Measurements from ENCODE around the gene L1CAM.

The L1CAM gene

DNA sequence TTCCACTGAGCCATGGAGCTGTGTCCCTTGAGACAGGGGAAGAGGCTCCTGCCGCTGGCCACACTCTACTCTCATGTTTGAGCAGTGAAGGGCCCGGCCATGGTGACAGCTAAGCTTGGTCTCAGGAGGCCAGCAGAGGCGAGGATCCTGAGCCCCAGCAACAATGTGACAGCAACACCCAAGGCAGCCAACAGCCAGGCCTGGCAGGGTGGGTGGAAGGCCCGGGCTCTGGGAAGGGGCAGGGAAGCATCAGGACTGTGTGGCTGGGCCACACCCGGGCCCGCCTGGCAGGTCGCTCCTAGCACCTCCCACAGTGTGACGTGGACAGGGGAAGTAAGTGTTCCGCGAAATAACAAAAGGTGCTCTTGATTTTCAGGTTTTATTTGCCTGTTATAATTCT lies 24.8 kb downstream of the L1CAM start:
- ChIA-PET POLR2A (interaction anchor here (0.7 kb wide), 1 partner anchor 13 kb away, joined by 3 read pairs; no protein-coding TSS in a partner anchor), CTCF (no interaction called here)
- Histone ChIP-seq H3K27me3 (replicated peaks in 2 of 5; ENCODE audit: control insufficient read depth in 4 of 5, insufficient read depth in 5 of 5, low read length in 4 of 5) (peaks cover 0 to 60% (median 5%) of the 10 kb centered on the region in 5 experiments), H3K4me3 (ENCODE audit: control insufficient read depth in 1 of 7, extremely low read depth in 1 of 7, insufficient read depth in 4 of 7, low read depth in 2 of 7, low read length in 6 of 7) (no peak overlapping the region), H3K36me3 (ENCODE audit: control insufficient read depth in 4 of 4, insufficient read depth in 4 of 4, low read length in 3 of 4) (no peaks in the 10 kb centered on the region), H3K27ac (ENCODE audit: insufficient read depth in 1 of 2, low read depth in 1 of 2, low read length in 2 of 2, poor library complexity in 1 of 2, severe bottlenecking in 2 of 2) (no peak overlapping the region), H3K9me3 (ENCODE audit: control extremely low read depth in 1 of 5, control insufficient read depth in 4 of 5, insufficient read depth in 2 of 5, low read depth in 1 of 5, low read length in 4 of 5) (no peaks in the 10 kb centered on the region), H3K4me1 (ENCODE audit: control extremely low read depth in 1 of 4, control insufficient read depth in 4 of 4, insufficient read depth in 4 of 4, low read length in 3 of 4) (no peaks in the 10 kb centered on the region)
- 90% methylated on average over 5 of the region's 10 CpGs for WGBS (ENCODE audit: insufficient coverage)
- no peak for DNase-seq

DNA sequence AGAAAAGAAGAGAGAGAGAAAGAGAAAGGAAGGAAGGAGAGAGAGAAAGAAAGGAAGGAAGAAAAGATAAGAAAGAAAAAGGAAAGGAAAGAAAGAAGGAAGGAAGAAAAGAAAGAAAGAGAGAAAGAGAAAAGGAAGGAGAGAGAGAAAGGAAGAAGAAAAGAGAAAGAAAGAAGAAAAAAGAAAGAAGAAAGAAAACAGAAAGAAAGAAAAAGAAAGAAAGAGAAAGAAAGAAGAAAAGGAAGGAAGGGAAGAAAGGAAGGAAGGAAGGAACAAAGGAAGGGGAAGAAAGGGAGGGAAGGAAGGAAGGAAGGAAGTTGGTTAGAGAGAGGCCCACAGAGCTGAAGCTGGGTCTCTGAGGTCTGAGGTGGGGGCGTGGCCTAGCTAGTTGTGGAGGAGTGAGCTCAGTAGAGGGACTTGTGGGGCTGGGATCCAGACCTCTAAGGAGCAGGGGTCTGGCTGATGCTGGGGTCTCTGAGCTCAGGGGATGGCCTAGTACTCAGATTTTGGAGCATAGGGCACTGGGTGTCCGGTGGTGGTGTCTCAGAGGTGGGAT lies 28.5 kb downstream of the L1CAM start:
- WGBS (ENCODE audit: insufficient coverage), result 69% methylated on average over 2 of the region's 2 CpGs
- Histone ChIP-seq H3K4me1 (ENCODE audit: control extremely low read depth in 1 of 4, control insufficient read depth in 4 of 4, insufficient read depth in 4 of 4, low read length in 3 of 4) (no peaks in the 10 kb centered on the region), H3K27ac (ENCODE audit: insufficient read depth in 1 of 2, low read depth in 1 of 2, low read length in 2 of 2, poor library complexity in 1 of 2, severe bottlenecking in 2 of 2) (no peak overlapping the region), H3K27me3 (replicated peaks in 2 of 5; ENCODE audit: control insufficient read depth in 4 of 5, insufficient read depth in 5 of 5, low read length in 4 of 5) (peaks cover 2 to 66% (median 7%) of the 10 kb centered on the region in 5 experiments), H3K4me3 (ENCODE audit: control insufficient read depth in 1 of 7, extremely low read depth in 1 of 7, insufficient read depth in 4 of 7, low read depth in 2 of 7, low read length in 6 of 7) (no peak overlapping the region), H3K36me3 (ENCODE audit: control insufficient read depth in 4 of 4, insufficient read depth in 4 of 4, low read length in 3 of 4) (no peaks in the 10 kb centered on the region), H3K9me3 (ENCODE audit: control extremely low read depth in 1 of 5, control insufficient read depth in 4 of 5, insufficient read depth in 2 of 5, low read depth in 1 of 5, low read length in 4 of 5) (no peaks in the 10 kb centered on the region)
- CTCF ChIA-PET, result interaction anchor here (0.9 kb wide), 1 partner anchor 27 kb away, joined by 3 read pairs; no protein-coding TSS in a partner anchor
- DNase-seq, result peak in 1 of 3 donors; percentile 26
- POLR2A ChIA-PET, result no interaction called here

DNA sequence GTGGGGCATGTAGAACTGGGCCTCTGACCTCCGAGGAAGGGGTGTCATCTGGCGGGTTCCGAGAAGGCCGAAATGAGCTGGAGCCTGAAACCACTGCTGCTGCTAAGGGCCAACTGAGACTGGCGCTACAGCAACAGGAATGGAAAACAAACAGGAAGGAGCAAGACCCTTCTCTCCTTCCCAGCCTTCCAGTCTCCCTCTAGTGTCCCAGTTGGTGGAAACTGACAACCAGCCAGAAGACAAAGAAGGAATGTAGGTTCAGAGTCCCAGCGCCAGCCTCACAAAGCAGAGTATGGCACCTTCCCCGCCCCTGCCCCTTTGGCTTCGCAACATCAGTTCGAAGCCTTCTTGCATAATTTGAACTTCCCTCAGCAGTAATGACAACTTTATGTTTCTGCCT lies 31.3 kb downstream of the L1CAM start:
- no peaks in the 10 kb centered on the region for H3K4me1 ChIP-seq (ENCODE audit: control extremely low read depth in 1 of 4, control insufficient read depth in 4 of 4, insufficient read depth in 4 of 4, low read length in 3 of 4)
- CTCF ChIA-PET, result no interaction called here
- H3K36me3 ChIP-seq (ENCODE audit: control insufficient read depth in 4 of 4, insufficient read depth in 4 of 4, low read length in 3 of 4), result no peaks in the 10 kb centered on the region
- H3K27ac ChIP-seq (ENCODE audit: insufficient read depth in 1 of 2, low read depth in 1 of 2, low read length in 2 of 2, poor library complexity in 1 of 2, severe bottlenecking in 2 of 2), result no peak overlapping the region
- POLR2A ChIA-PET, result no interaction called here
- peaks cover 2 to 59% (median 9%) of the 10 kb centered on the region in 5 experiments for H3K27me3 ChIP-seq (replicated peaks in 2 of 5; ENCODE audit: control insufficient read depth in 4 of 5, insufficient read depth in 5 of 5, low read length in 4 of 5)
- DNase-seq, result no peak
- no peaks in the 10 kb centered on the region for H3K9me3 ChIP-seq (ENCODE audit: control extremely low read depth in 1 of 5, control insufficient read depth in 4 of 5, insufficient read depth in 2 of 5, low read depth in 1 of 5, low read length in 4 of 5)
- no peak overlapping the region for H3K4me3 ChIP-seq (ENCODE audit: control insufficient read depth in 1 of 7, extremely low read depth in 1 of 7, insufficient read depth in 4 of 7, low read depth in 2 of 7, low read length in 6 of 7)
- WGBS (ENCODE audit: insufficient coverage), result 79% methylated on average over 9 of the region's 9 CpGs

DNA sequence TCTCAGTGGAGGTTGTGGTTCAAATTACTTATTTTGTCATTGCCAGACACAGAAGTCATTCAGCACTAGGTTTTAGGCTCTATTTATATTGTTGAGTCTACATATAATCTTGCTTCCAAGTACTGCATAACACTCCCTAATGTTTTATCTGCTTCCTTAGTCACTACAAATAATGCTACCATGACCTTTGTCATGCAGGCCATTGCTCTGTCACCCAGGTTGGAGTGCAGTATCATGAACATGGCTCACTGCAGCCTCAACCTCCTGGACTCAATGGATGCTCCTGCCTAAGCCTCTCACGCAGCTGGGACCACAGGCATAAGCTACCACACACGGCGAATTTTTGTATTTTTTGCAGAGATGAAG lies 32.1 kb downstream of the L1CAM start:
- 82% methylated on average over 2 of the region's 3 CpGs for WGBS (ENCODE audit: insufficient coverage)
- H3K27me3 ChIP-seq (replicated peaks in 2 of 5; ENCODE audit: control insufficient read depth in 4 of 5, insufficient read depth in 5 of 5, low read length in 4 of 5), result peaks cover 2 to 55% (median 9%) of the 10 kb centered on the region in 5 experiments
- POLR2A ChIA-PET, result no interaction called here
- H3K4me1 ChIP-seq (ENCODE audit: control extremely low read depth in 1 of 4, control insufficient read depth in 4 of 4, insufficient read depth in 4 of 4, low read length in 3 of 4), result no peaks in the 10 kb centered on the region
- H3K4me3 ChIP-seq (ENCODE audit: control insufficient read depth in 1 of 7, extremely low read depth in 1 of 7, insufficient read depth in 4 of 7, low read depth in 2 of 7, low read length in 6 of 7), result no peak overlapping the region
- H3K36me3 ChIP-seq (ENCODE audit: control insufficient read depth in 4 of 4, insufficient read depth in 4 of 4, low read length in 3 of 4), result no peaks in the 10 kb centered on the region
- no peaks in the 10 kb centered on the region for H3K9me3 ChIP-seq (ENCODE audit: control extremely low read depth in 1 of 5, control insufficient read depth in 4 of 5, insufficient read depth in 2 of 5, low read depth in 1 of 5, low read length in 4 of 5)
- no peak overlapping the region for H3K27ac ChIP-seq (ENCODE audit: insufficient read depth in 1 of 2, low read depth in 1 of 2, low read length in 2 of 2, poor library complexity in 1 of 2, severe bottlenecking in 2 of 2)
- DNase-seq, result no peak
- CTCF ChIA-PET, result no interaction called here

DNA sequence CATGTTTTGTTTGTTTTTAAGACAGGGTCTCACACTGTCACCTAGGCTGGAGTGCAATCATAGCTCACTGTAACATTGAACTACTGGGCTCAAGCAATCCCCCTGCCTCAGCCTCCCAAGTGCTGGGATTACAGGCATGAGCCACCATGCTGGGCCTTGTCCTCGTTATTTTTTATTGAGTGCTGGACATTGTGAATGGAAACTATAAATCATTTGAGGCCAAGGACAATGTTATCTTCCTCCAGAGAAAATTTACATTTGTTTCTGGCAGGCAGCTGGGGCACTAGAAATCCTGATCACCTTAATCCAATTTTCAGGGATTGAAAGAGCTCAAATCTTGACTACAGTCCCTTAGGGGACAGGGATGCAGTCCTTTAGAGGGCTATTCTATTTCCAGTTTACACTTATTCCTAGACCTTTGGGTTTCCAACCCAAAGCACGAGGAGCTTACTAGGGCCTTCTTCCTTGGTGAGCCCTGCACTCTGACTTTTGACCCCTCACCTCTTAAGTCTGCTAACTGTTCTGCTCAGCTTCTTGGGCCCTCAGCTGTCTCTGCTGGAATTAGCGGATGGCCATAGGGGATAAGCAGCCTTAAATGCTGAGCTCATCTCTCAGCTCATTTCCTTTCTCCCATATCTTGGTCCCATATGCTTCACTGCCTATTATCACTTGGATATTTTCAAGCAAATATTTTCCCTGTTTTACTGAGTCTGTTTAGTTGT lies 32.6 kb downstream of the L1CAM start:
- Histone ChIP-seq H3K27me3 (replicated peaks in 2 of 5; ENCODE audit: control insufficient read depth in 4 of 5, insufficient read depth in 5 of 5, low read length in 4 of 5) (peaks cover 2 to 56% (median 9%) of the 10 kb centered on the region in 5 experiments), H3K9me3 (ENCODE audit: control extremely low read depth in 1 of 5, control insufficient read depth in 4 of 5, insufficient read depth in 2 of 5, low read depth in 1 of 5, low read length in 4 of 5) (no peaks in the 10 kb centered on the region), H3K4me3 (ENCODE audit: control insufficient read depth in 1 of 7, extremely low read depth in 1 of 7, insufficient read depth in 4 of 7, low read depth in 2 of 7, low read length in 6 of 7) (no peak overlapping the region), H3K36me3 (ENCODE audit: control insufficient read depth in 4 of 4, insufficient read depth in 4 of 4, low read length in 3 of 4) (no peaks in the 10 kb centered on the region), H3K4me1 (ENCODE audit: control extremely low read depth in 1 of 4, control insufficient read depth in 4 of 4, insufficient read depth in 4 of 4, low read length in 3 of 4) (no peaks in the 10 kb centered on the region), H3K27ac (ENCODE audit: insufficient read depth in 1 of 2, low read depth in 1 of 2, low read length in 2 of 2, poor library complexity in 1 of 2, severe bottlenecking in 2 of 2) (no peak overlapping the region)
- POLR2A ChIA-PET, result no interaction called here
- CTCF ChIA-PET, result no interaction called here
- WGBS (ENCODE audit: insufficient coverage), result 75% methylated on average over 2 of the region's 3 CpGs
- DNase-seq, result no peak

DNA sequence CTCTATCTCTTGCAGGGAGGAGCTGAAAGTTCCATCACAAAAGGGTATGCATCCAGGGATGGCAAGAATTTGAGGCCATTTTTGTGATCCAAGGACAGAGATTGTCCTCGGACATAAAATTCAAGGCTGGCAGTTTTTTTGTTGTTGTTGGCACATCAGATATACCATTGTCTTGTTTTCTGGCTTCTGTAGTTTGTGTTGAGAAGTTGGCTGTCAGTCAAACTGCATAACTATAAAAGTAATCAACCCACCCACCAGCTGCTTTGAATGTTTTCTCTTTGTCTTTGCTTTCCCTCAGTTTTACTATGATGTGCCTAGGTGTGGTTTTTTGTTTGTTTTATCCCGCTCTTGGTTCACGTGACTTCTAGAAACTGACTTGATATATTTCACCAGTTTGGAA lies 34.0 kb downstream of the L1CAM start:
- POLR2A ChIA-PET, result no interaction called here
- H3K27me3 ChIP-seq (replicated peaks in 2 of 5; ENCODE audit: control insufficient read depth in 4 of 5, insufficient read depth in 5 of 5, low read length in 4 of 5), result peaks cover 2 to 50% (median 9%) of the 10 kb centered on the region in 5 experiments
- 100% methylated on average over 1 of the region's 3 CpGs for WGBS (ENCODE audit: insufficient coverage)
- CTCF ChIA-PET, result no interaction called here
- no peaks in the 10 kb centered on the region for H3K9me3 ChIP-seq (ENCODE audit: control extremely low read depth in 1 of 5, control insufficient read depth in 4 of 5, insufficient read depth in 2 of 5, low read depth in 1 of 5, low read length in 4 of 5)
- H3K4me3 ChIP-seq (ENCODE audit: control insufficient read depth in 1 of 7, extremely low read depth in 1 of 7, insufficient read depth in 4 of 7, low read depth in 2 of 7, low read length in 6 of 7), result no peak overlapping the region
- DNase-seq, result no peak
- H3K4me1 ChIP-seq (ENCODE audit: control extremely low read depth in 1 of 4, control insufficient read depth in 4 of 4, insufficient read depth in 4 of 4, low read length in 3 of 4), result no peaks in the 10 kb centered on the region
- H3K27ac ChIP-seq (ENCODE audit: insufficient read depth in 1 of 2, low read depth in 1 of 2, low read length in 2 of 2, poor library complexity in 1 of 2, severe bottlenecking in 2 of 2), result no peak overlapping the region
- H3K36me3 ChIP-seq (ENCODE audit: control insufficient read depth in 4 of 4, insufficient read depth in 4 of 4, low read length in 3 of 4), result no peaks in the 10 kb centered on the region

DNA sequence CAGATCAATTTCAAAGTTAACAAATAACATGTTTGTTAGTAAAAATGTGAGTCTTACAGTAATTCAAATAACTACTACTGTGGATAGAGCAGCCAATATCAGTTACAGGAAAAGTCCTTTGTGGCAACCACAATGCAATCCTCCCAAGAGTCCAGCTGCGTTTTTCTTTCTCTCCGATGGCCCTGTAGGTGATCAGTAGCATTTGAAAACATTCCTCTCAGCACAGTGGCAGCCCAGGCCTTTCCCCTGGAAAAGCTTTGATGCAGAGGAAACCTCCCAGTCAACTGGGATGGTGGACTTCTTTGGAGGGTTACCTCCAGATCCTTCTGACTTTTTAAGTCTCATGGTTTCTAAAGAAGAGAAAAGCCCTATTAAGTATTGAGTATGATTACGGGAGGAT lies 37.6 kb downstream of the L1CAM start:
- POLR2A ChIA-PET, result interaction anchor here (0.6 kb wide), 1 partner anchor 13 kb away, joined by 3 read pairs; no protein-coding TSS in a partner anchor
- no peaks in the 10 kb centered on the region for H3K36me3 ChIP-seq (ENCODE audit: control insufficient read depth in 4 of 4, insufficient read depth in 4 of 4, low read length in 3 of 4)
- WGBS (ENCODE audit: insufficient coverage), result 81% methylated on average over 3 of the region's 3 CpGs
- H3K4me1 ChIP-seq (ENCODE audit: control extremely low read depth in 1 of 4, control insufficient read depth in 4 of 4, insufficient read depth in 4 of 4, low read length in 3 of 4), result no peaks in the 10 kb centered on the region
- H3K9me3 ChIP-seq (ENCODE audit: control extremely low read depth in 1 of 5, control insufficient read depth in 4 of 5, insufficient read depth in 2 of 5, low read depth in 1 of 5, low read length in 4 of 5), result peaks cover 0 to 5% (median 0%) of the 10 kb centered on the region in 5 experiments
- no peak overlapping the region for H3K27ac ChIP-seq (ENCODE audit: insufficient read depth in 1 of 2, low read depth in 1 of 2, low read length in 2 of 2, poor library complexity in 1 of 2, severe bottlenecking in 2 of 2)
- no peak for DNase-seq
- CTCF ChIA-PET, result interaction anchor here (1.2 kb wide), 1 partner anchor 28 kb away, joined by 4 read pairs; no protein-coding TSS in a partner anchor
- no peak overlapping the region for H3K4me3 ChIP-seq (ENCODE audit: control insufficient read depth in 1 of 7, extremely low read depth in 1 of 7, insufficient read depth in 4 of 7, low read depth in 2 of 7, low read length in 6 of 7)
- peaks cover 4 to 52% (median 7%) of the 10 kb centered on the region in 5 experiments for H3K27me3 ChIP-seq (replicated peaks in 2 of 5; ENCODE audit: control insufficient read depth in 4 of 5, insufficient read depth in 5 of 5, low read length in 4 of 5)
